ENCODE results near the gene NLGN4X.

NLGN4X gene

GRCh38 chrX:6074532-6074931 lies 154.1 kb downstream of the NLGN4X start:
- POLR2A ChIA-PET, result no interaction called here
- no peak for DNase-seq (ENCODE audit: low read depth, low spot score)
- TF ChIP-seq CTCF (IDR thresholded peaks at IDR 0.05; ENCODE audit: insufficient read depth, low read length, missing control alignments), result no peak
- no peak overlapping the region for H3K4me3 ChIP-seq (ENCODE audit: low read depth, low read length)
- CTCF ChIA-PET, result no interaction called here

GRCh38 chrX:6071731-6072130 lies 156.9 kb downstream of the NLGN4X start:
- no peak for DNase-seq (ENCODE audit: low read depth, low spot score)
- CTCF ChIA-PET, result no interaction called here
- H3K4me3 ChIP-seq (ENCODE audit: low read depth, low read length), result no peak overlapping the region
- POLR2A ChIA-PET, result no interaction called here
- no peak for TF ChIP-seq CTCF (IDR thresholded peaks at IDR 0.05; ENCODE audit: insufficient read depth, low read length, missing control alignments)

DNA sequence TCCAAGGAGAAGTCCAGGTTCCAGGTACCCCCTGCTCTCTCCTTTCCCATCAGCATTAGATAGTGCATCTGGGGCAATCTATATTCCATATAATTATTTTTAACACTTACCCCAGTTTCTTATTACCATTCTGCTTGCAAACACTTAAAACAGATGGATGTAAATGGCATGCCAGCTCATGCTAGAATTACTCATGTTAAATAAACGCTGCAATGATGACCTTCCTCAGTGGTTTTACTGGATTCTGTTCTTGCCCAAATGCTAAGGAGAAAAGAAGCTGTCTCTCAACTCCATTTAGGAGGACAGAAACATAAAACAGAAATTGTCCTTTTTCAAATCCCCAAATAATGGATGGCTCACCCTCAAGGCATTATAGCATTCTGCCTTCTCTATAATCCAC lies 161.1 kb downstream of the NLGN4X start:
- ChIA-PET CTCF (no interaction called here), POLR2A (no interaction called here)
- DNase-seq (ENCODE audit: low read depth, low spot score), result no peak
- H3K4me3 ChIP-seq (ENCODE audit: low read depth, low read length), result no peak overlapping the region
- TF ChIP-seq CTCF (IDR thresholded peaks at IDR 0.05; ENCODE audit: insufficient read depth, low read length, missing control alignments), result no peak

- ChIA-PET CTCF (no interaction called here), POLR2A (no interaction called here)
- H3K4me3 ChIP-seq (ENCODE audit: low read depth, low read length), result no peak overlapping the region
- no peak for TF ChIP-seq CTCF (IDR thresholded peaks at IDR 0.05; ENCODE audit: insufficient read depth, low read length, missing control alignments)
- DNase-seq (ENCODE audit: low read depth, low spot score), result no peak
Measured at GRCh38 chrX:6053141-6053540, 175.5 kb downstream of the NLGN4X start.

DNA sequence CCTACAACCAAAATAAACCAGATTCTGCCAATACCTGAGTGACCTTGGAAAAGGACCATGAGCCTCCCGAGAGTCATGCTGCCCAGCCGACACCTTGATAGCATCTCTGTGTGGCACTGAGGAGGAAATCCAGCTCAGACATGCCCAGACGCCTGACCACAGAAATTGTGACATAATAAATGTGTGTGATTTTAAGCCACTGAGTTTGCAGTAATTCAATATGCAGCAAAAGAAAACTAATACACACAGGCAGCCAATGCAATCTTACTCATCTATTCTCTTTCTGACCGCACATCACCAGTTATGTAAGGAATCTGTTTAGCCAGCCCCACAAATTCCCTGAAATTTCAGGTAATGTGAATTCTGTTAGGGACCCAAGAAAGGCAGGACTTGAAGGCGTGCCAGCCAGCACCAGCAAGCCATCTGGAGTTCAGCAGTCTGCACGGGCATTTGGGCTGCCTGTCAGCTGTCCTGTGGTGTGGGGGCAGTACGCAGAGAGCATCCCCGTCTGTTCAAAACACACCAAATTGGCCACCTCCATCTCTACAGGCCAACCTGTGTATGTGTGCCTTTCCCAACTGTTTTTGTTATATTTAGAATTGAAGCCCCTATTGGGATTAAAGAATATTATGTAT lies 176.4 kb downstream of the NLGN4X start:
- no peak for TF ChIP-seq CTCF (IDR thresholded peaks at IDR 0.05; ENCODE audit: insufficient read depth, low read length, missing control alignments)

GRCh38 chrX:6049132-6049531 lies 179.5 kb downstream of the NLGN4X start:
- H3K4me3 ChIP-seq (ENCODE audit: low read depth, low read length), result no peak overlapping the region
- no peak for DNase-seq (ENCODE audit: low read depth, low spot score)
- ChIA-PET CTCF (no interaction called here), POLR2A (no interaction called here)
- no peak for TF ChIP-seq CTCF (IDR thresholded peaks at IDR 0.05; ENCODE audit: insufficient read depth, low read length, missing control alignments)

More for the DNA sequence above, 176.4 kb downstream of the NLGN4X start:
- ChIA-PET CTCF (no interaction called here), POLR2A (no interaction called here)
- H3K4me3 ChIP-seq (ENCODE audit: low read depth, low read length), result no peak overlapping the region
- DNase-seq (ENCODE audit: low read depth, low spot score), result no peak

Data from AG04449 (cell line).